HPDE6-E6E7 (cell line): ENCODE data around the gene ILF3.

Experiments
- DNase-seq: peaks from one replicate; pipeline ENCODE4 v3.0.0; 2011; ENCODE audit warnings: missing footprints; ENCODE audit errors: extremely low spot score

ILF3 gene

DNA sequence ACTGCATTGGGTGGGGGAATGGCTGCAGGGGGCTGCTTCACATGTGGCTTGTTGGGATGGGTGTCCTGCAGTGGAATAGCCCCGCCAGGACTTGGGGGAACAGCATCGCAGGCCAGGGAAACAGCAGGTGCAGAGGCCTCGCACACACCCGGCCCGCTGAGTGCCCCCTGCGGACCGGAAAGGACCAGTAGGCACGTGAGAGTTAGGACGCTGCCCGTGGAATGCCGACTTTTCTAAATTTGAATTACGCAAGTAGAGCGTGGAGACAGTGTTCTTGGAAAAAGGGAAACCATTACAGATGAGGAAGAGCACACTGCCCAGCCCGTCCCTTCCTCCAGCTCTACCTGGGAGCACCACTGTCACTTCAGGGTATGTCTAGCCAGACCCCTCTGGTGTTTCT is 75.3 kb downstream of the ILF3 start:
- DNase-seq = no peak

DNA sequence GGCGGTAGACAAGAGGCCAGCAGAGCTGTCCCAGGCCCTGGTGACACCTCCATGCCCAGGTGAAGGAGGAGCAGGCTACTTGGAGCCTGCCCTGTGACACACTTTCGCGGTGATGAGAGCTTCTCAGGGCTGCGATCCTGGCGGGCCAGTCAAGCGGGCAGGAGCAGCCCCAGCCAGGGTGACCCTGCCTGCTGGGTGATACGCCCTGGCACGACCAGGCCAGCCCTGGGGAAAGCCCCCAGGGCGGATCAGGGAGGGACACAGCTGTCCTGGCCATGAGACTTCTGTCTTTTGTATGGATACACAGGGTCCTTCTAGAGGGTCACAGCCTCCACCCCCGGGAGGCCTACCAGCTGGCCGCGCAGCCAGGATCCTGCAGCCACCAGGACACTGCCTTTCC is 76.8 kb downstream of the ILF3 start:
- DNase-seq = no peak

DNA sequence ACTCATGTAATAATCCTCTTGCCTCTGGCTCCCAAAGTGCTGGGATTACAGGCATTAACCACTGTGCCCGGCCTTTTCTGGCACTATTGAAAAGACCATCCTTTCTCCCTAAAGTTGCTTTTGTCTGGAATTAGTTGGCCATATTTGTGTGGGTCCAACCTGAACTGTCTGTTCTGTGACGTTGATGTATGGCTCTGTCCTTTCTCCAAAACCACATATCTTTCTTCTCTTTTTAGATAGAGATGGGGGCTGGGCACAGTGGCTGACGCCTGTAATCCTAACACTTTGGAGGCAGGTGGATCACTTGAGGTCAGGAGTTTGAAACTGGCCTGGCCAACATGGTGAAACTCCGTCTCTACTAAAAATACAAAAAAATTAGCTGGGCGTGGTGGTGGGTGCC is 81.6 kb downstream of the ILF3 start:
- DNase-seq = no peak

DNA sequence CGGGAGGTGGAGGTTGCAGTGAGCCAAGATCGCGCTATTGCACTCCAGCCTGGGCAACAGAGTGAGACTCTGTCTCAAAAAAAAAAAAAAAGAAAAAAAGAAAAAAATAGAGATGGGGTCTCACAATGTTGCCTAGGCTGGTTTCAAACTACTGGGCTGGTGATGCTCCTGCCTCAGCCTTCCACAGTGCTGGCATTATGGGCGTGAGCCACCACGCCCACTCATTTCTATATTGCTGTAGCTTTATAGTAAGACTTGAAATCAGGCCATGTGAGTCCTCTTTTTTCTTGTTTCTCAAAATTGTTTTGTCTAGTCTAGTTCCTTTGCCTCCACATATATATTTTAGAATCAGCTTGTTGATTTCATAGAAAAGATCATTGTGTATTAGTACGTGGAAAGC is 82.0 kb downstream of the ILF3 start:
- no peak for DNase-seq

DNA sequence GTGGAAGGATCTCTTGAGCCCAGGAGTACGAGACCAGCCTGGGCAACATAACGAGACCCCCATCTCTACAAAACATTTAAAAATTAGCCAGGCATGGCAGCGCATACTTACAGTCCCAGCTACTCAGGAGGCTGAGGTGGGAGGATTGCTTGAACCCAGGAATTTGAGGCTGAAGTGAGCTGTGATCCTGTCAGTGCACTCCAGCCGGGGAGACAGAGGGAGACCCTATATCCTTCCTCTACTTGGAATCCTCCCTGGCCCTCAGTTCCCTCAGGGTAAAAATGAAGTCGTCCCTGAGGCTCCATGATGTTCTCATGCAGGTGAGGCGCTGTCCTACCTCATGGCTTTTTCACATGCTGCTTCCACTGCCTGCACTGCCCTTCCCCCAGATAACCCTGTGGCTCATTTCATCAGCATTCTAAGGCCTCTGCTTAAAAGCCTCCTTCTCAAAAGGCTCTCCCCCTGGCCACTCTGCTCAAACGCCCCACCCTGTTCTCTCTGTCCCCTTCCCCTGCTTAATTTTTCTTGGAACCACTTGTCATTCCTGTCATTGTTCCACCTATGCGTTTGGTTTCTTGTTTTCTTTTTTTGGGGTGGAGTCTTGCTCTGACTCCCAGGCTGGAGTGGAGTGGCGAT is 82.9 kb downstream of the ILF3 start:
- no peak for DNase-seq

DNA sequence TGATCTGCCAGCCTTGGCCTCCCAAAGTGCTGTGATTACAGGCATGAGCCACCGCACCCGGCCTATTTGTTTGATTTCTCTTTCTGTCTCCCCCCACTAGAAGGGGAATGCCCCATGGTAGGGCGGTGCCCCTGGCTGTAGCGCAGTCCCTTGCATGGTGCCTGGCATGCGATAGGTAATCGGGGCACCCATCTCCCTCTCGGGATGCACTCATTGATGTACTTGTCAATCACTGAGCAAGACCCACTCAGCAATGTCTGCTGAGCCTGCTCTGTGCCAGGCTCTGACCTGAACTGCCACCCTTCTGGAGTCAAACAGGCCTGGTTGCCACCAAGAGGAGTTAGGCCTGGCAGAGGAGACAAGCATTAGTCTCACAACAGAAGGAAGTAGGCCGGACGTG is 83.6 kb downstream of the ILF3 start:
- no peak for DNase-seq

DNA sequence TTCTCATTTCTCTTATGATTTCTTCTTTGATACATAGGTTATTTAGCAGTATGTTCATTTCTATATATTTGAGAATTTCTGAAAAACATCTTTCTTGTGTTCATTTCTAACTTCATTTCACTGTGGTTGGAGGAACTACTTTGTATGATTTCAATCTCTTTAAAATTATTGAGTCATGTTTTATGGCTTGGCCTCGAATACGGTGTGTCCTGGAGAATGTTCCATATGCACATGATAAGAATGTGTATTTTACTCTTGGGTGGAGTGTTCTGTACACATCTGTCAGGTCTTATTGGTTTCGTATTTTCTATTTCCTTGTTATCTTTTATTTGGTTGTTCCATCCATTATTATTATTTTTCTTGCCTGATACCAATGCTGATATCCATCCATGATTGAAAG is 86.7 kb downstream of the ILF3 start:
- no peak for DNase-seq
